WERI-Rb-1 (cell line): ENCODE data around the gene DAP.
"Not testable (repeated sequence)": the region's sequence is repeated elsewhere in the genome, so short reads cannot be mapped to it uniquely, and the experiment has no call there.

Experiments
- DNase-seq: peaks from one replicate; pipeline ENCODE4 v3.0.0-alpha.2; 2020
- H3K27ac ChIP-seq: fragments of 250-450 bp; sonication (Bioruptor Pico); 2 replicates; pipeline ENCODE4 v1.5.1; 2020; ENCODE audit warnings: mild to moderate bottlenecking, moderate library complexity
- H3K27me3 ChIP-seq: fragments of 250-450 bp; sonication (Bioruptor Pico); 2 replicates; pipeline ENCODE4 v1.5.1; 2021; ENCODE audit warnings: mild to moderate bottlenecking, low read depth, moderate library complexity; ENCODE audit not compliant: insufficient read depth, severe bottlenecking
- H3K36me3 ChIP-seq: fragments of 250-450 bp; sonication (Bioruptor Pico); 2 replicates; pipeline ENCODE4 v1.5.1; 2020; ENCODE audit warnings: mild to moderate bottlenecking, moderate library complexity
- H3K4me3 ChIP-seq: 2 replicates; pipeline ENCODE4 v1.5.1; 2011; ENCODE audit warnings: low read depth, mild to moderate bottlenecking, control low read depth, low read length
- H3K9me3 ChIP-seq: fragments of 250-450 bp; sonication (Bioruptor Pico); 2 replicates; pipeline ENCODE4 v1.5.1; 2021; ENCODE audit warnings: mild to moderate bottlenecking, moderate library complexity; ENCODE audit not compliant: severe bottlenecking
- TF ChIP-seq, protein P1 (sequence below): IDR thresholded peaks from 2 replicates; pipeline ENCODE4 v1.5.1; 2011; ENCODE audit warnings: low read depth, mild to moderate bottlenecking, control low read depth, inconsistent platforms, low read length

Gene DAP

DNA sequence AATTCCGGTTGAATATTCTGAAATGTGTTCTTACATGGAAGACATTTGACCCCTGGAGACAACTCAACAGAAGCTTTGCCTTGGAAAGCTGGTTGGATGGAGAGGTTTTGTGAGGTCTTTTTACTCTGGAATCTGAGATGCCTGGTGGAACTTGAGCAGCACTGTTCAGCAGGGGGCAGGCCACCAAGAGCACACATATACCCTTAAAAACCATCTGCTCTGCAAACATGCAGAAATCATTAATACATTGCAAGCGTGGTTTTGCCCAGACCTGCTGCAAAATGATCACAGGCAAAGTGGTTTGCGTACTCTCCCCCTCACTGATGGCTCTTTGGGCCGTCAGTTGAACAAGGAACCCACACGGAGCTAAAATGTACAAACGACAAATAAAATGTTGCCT is 32.8 kb upstream of the DAP start:
- Histone ChIP-seq H3K27me3 (no peaks in the 10 kb centered on the region), H3K4me3 (no peak overlapping the region), H3K27ac (no peak overlapping the region), H3K36me3 (no peaks in the 10 kb centered on the region), H3K9me3 (peaks cover 8% of the 10 kb centered on the region)
- DNase-seq = no peak
- TF ChIP-seq, protein P1, sequence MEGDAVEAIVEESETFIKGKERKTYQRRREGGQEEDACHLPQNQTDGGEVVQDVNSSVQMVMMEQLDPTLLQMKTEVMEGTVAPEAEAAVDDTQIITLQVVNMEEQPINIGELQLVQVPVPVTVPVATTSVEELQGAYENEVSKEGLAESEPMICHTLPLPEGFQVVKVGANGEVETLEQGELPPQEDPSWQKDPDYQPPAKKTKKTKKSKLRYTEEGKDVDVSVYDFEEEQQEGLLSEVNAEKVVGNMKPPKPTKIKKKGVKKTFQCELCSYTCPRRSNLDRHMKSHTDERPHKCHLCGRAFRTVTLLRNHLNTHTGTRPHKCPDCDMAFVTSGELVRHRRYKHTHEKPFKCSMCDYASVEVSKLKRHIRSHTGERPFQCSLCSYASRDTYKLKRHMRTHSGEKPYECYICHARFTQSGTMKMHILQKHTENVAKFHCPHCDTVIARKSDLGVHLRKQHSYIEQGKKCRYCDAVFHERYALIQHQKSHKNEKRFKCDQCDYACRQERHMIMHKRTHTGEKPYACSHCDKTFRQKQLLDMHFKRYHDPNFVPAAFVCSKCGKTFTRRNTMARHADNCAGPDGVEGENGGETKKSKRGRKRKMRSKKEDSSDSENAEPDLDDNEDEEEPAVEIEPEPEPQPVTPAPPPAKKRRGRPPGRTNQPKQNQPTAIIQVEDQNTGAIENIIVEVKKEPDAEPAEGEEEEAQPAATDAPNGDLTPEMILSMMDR = peak; percentile 32; the same call in 1 of the 2 replicates

GRCh38 chr5:10792336-10792735 is 31.3 kb upstream of the DAP start:
- DNase-seq = no peak
- Histone ChIP-seq H3K9me3 (peaks cover 8% of the 10 kb centered on the region), H3K27ac (peak overlapping the region; percentile 73), H3K4me3 (no peak overlapping the region), H3K36me3 (no peaks in the 10 kb centered on the region), H3K27me3 (no peaks in the 10 kb centered on the region)
- TF ChIP-seq, protein P1 = no peak

DNA sequence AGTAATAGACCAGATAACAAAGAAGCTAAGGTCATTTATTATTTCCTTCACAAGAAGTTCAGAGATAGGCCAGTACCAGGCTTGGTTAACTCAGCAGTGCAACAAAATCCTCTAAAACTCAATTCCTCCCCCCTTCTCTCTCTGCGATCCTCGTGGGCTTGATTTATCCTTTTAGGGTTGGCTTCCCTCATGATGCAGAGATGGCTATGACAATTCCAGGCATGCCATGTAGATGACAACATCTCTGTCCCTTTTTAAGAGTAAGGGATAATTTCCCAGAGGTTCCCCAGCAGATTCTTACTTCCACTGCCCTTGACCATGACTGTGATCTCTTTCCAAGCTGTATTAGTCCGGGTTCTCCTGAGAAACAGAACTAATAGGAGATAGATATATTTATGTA is 28.7 kb upstream of the DAP start:
- Histone ChIP-seq H3K9me3 (peaks cover 3% of the 10 kb centered on the region), H3K27ac (peak overlapping the region; percentile 43), H3K27me3 (no peaks in the 10 kb centered on the region), H3K36me3 (no peaks in the 10 kb centered on the region), H3K4me3 (no peak overlapping the region)
- no peak for DNase-seq
- TF ChIP-seq, protein P1 = no peak

DNA sequence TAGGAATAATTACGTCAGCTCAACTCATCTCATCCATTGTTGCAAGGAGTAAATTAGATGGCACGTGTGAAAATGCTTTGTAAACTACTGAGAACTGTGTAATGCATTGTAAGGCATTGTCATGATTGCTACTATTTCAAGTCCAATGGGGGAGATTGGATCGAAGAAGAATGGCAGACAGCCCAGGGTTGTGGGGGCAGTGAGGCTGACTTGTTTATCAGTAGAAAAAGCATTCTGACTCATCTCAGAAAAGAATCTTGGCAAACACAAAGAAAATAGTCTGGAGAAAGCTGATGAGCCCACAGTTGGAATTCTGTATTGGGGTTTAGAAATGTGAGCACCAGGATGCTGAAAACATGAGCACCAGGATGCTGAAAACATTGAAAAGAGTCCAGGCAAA is 28.0 kb upstream of the DAP start:
- Histone ChIP-seq H3K9me3 (no peaks in the 10 kb centered on the region), H3K4me3 (no peak overlapping the region), H3K27ac (no peak overlapping the region; the same call in 1 of the 2 replicates), H3K36me3 (no peaks in the 10 kb centered on the region), H3K27me3 (no peaks in the 10 kb centered on the region)
- no peak for DNase-seq
- TF ChIP-seq, protein P1 = no peak

DNA sequence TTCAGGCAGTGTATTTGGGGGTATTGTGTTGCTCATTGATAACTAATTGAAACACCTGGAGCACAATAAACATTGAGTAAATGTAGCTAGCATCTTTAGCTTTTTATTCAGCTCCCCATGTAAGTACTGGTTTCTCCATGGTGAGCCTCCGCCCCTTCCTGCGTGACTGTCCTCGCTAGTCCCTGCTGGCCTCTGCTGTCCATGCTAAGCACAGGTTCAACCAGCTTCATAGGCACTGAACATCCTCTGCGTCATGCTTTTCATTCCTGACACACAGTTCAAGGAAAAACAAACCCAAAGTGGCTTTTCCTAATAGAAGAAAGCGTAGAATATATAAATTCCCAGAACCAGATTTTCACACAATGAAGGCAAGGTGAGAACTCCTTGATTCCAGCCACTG is 27.3 kb upstream of the DAP start:
- H3K27ac ChIP-seq = no peak overlapping the region
- no peak overlapping the region for H3K4me3 ChIP-seq
- no peaks in the 10 kb centered on the region for H3K27me3 ChIP-seq
- DNase-seq = no peak
- no peaks in the 10 kb centered on the region for H3K9me3 ChIP-seq
- TF ChIP-seq, protein P1 = no peak
- H3K36me3 ChIP-seq = no peaks in the 10 kb centered on the region

- DNase-seq = no peak
- Histone ChIP-seq H3K9me3 (no peaks in the 10 kb centered on the region), H3K4me3 (no peak overlapping the region), H3K27ac (no peak overlapping the region), H3K27me3 (no peaks in the 10 kb centered on the region), H3K36me3 (no peaks in the 10 kb centered on the region)
- TF ChIP-seq, protein P1 = no peak
These were observed 25.8 kb upstream of the DAP start for GRCh38 chr5:10786835-10787234.

- not testable (repeated sequence) for H3K27me3 ChIP-seq, DNase-seq, H3K4me3 ChIP-seq, H3K36me3 ChIP-seq, H3K27ac ChIP-seq
- H3K9me3 ChIP-seq = peaks cover 11% of the 10 kb centered on the region
These were observed 19.2 kb upstream of the DAP start for GRCh38 chr5:10780208-10780607.
